AG08395 (cell line): ENCODE measurements around the gene PHF14.

Experiments used
- DNase-seq: peaks from one replicate; pipeline ENCODE4 v3.0.0; 2012; ENCODE audit warnings: mixed read lengths, low spot score

The PHF14 gene

DNA sequence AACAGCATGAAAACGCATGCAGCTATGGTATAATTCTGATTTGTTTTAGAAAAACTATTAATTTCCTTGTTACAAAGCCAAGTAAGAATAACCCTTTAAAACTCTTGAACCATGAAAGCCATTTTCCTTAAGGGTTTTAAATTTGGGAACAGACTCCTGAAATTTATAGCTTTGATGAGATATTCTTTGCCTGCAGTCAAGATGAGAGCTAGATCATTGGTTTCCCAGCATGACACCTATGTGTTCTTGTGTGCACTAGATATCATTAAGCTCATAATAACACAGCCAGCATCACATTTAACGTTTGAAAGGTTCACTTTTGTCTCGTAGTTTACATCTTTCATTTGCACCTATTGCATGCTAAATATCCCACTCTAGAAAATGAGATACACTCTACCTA is 202.2 kb downstream of the PHF14 start:
- DNase-seq = no peak

DNA sequence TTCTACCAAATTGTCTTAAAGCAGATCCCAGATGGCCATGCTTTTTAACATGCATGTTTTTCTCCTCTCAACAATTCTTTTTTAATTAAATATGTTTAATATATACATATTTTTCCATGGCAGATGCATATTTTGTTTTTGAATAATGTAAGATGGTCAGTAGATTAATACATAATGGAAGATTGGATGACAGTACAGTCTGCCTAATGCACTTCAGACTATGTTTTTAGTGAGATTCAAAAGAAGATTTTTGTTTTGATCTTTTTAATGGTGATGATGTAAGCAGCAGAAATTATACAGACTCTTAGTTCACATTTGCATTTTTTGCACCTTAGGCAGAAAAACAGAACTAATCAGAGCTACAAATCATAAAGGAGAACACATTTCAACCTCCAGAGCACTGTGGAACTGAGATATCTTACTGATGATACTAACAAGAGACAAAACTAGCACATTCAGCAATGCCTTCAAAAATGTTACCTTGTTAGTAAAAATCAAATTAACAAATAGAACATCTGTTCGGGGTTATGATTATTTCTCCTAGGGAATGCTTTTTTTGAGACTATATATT is 203.4 kb downstream of the PHF14 start:
- DNase-seq = no peak

DNA sequence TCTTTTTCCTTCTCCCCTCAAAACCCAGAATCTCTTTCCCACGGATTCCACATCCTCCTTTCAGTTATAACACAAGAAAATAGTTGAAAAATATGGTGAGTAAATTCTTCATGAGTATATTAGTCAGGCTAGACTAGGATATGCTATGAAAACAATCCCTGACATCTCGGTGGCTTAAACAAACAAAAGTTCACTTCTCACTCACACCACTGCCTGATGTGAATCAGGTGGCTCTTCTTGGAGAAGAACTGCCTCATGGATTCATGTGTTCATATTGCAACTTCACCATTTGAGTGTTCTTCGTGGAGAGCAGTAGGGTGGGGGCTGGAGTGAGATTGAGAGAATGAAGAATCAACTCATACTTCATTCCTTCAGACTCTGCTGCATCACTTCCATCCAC is 204.1 kb downstream of the PHF14 start:
- no peak for DNase-seq

GRCh38 chr7:11181590-11181989 is 207.9 kb downstream of the PHF14 start:
- DNase-seq = no peak

DNA sequence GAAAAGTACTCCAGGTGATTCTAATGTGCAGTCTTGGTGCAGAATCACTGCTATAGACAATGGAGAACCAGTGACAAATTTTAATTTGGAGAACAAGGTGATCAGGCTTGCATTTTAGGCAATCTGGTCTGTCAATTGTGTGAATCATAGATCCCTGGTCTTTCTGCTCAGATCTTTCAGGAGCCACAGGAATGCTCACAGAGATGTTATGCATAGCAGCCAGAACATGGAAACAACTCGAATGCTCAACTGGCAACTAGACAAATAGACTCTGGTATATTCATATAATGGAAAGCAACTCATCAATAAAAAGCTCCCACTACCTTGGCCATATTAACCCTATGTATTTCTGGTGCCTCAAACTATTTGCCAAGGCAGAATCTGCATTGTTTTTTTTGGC is 209.1 kb downstream of the PHF14 start:
- DNase-seq = peak; percentile 64

- no peak for DNase-seq
Measured at GRCh38 chr7:11185179-11185815, 211.6 kb downstream of the PHF14 start.

- no peak for DNase-seq
Measured at GRCh38 chr7:11188529-11189310, 215.0 kb downstream of the PHF14 start.

DNA sequence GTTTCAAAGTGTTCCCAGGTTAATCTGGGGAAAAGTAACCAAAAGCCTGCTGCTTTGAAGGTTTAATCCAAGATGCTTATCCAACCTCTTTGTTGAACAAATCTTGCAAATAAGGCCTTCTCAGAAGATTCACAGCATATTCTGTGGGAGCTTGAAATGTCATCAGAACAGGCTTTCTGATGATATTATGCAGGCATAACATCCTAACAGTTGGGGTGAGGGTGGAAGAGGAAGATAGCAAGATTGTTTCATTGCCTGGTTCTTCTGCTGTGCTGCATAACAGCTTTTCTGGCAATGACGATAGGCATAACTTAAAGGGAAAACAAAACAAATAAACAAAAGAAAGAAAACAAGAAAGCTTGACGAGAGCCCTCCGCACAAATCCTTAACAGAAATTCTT is 217.4 kb downstream of the PHF14 start:
- no peak for DNase-seq

DNA sequence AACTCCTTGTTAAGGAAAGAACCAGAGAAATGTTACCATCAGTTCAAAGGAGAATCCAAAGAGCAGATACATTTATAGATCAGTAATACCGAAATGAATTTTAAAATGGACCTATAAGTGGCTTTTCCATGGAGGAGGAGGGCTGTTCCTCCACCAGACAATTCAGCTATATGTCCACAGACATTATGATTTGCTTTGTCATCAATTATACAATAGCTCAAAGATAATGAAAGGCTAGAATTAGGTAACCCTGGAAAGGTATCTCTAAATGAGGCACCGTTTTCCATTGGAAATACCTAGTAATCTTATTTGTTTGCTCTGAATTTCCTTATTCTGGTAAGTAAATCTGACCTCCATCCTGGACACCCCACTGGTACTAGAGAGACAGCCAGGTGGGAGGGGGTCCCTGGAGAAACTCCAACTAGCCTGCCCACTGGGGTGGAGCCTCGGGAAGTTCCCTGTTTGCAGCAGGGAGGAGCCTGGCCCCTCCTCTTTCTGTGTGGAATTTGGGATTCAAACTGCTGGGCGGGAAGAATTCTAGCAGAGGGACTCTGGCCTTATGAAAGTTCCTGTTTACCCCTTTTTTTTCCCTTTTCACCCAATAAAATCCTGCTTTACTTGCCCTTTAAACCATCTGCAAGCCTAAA is 218.0 kb downstream of the PHF14 start:
- DNase-seq = no peak

- DNase-seq = peak; percentile 50
Measured at GRCh38 chr7:11192506-11192905, 218.8 kb downstream of the PHF14 start.

DNA sequence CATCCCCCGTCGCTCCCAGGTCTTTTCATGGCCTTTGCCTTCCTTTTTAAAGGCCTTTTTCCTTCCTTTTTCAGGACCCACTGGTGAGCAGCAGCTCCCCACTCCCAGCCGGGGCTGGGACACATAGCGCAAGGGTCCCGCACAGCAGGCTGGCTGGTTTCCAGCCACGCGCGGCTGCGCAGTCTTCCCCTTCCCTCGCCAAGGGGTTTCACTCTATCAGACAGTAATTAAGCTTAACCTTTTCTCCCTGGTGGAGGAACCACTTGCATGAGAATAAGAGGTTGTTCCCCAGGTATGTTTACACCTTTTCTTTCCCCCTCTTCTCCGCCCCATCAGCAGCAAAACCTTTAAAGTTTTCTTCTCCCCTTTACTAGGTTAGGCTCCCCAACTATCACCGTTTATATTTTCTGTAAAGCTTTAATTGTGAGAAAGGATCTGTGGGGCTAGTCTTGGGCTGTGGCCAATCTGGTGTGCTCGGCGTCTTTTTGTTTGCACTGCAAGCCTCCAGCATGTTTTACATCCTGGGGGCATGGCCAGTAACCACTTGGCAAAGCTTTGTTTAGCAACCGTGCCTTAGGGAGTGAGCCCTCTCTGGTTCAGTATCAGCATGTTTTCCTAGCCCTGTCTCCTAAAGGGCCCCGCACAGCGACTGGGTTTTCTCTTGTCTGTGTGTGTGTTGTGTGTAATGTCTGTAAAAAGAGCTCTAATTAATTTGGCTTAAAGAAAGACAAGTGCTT is 219.6 kb downstream of the PHF14 start:
- peak; percentile 30 for DNase-seq

GRCh38 chr7:11193888-11194287 is 220.2 kb downstream of the PHF14 start:
- DNase-seq = no peak

DNA sequence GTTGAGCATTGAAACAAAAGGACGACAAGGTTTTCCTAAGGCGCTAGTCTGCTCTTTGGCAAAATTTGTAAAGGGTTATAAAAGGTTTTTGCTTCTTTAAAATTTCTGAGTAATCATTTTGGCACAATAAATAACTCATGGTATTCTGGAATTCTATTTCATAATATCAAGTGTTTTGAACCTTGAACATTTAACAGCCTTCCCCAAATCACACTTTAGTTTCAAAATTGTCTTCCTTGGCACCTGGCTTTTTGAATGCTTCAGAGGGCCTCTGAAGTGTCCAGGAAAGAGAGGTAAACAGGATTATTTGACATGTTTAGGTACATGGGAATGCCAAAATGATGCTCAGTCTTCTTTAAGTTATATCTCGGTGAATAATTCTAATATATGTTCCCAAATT is 220.8 kb downstream of the PHF14 start:
- DNase-seq = no peak

DNA sequence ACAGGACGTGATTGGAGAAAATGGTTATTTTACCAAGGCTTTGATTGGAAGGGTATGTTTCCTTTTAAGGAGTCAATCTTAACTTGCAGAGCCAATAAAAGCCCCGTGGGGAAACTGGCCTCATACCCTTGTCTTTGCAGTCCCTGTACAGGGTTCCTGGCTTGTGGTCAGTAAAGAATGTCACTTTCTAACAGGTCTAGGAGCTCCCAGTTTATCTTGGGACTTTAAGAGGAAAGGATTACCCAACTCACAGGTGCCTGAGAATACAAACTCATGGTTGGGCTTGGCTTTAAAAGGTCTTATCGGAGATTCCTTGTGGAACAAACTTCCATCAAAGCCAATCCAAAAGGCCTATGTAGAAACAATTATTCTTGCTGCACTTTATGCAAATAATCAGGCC is 221.8 kb downstream of the PHF14 start:
- DNase-seq = no peak

DNA sequence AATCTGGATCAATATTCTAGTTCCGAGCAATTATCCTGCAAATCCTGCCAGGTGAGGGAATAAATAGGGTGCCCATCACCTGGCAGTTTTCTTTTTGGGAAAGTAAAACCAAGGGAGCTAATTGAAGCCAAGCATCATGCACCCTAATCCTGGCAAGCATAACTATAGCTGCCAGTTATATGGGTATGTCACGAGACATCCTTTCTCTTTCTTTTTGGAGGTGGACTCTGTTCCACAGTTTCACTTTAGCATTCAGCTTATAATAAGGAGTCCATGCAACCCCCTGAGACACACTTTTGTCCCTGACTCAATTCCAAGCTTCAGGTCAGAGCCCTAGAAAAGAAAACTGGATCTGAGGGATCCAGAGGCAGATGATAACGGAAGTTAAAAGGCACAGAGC is 222.5 kb downstream of the PHF14 start:
- no peak for DNase-seq

DNA sequence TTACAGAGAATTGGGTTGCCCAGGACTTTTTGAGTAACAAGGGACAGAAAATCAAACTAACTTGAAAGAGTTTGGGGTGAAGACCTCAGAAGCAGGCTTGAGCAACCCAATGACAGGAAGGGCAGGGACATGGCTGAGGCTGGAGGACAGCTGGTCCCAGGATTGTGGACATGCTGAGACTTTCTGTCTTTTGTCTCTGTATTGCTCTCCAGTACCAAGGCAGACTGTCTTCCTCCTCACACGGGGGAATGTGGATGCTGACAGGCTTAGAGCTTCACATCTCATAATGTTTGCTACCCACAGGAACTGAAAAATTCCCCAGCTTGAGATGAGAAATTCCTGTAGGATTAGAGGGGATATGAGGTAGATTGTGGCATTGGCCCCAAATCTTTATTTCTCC is 229.6 kb downstream of the PHF14 start:
- DNase-seq = no peak

- DNase-seq = no peak
Measured at GRCh38 chr7:11203683-11204082, 230.0 kb downstream of the PHF14 start.

- DNase-seq = no peak
Measured at GRCh38 chr7:11206177-11206899, 232.7 kb downstream of the PHF14 start.

GRCh38 chr7:11207565-11207964 is 233.9 kb downstream of the PHF14 start:
- no peak for DNase-seq

DNA sequence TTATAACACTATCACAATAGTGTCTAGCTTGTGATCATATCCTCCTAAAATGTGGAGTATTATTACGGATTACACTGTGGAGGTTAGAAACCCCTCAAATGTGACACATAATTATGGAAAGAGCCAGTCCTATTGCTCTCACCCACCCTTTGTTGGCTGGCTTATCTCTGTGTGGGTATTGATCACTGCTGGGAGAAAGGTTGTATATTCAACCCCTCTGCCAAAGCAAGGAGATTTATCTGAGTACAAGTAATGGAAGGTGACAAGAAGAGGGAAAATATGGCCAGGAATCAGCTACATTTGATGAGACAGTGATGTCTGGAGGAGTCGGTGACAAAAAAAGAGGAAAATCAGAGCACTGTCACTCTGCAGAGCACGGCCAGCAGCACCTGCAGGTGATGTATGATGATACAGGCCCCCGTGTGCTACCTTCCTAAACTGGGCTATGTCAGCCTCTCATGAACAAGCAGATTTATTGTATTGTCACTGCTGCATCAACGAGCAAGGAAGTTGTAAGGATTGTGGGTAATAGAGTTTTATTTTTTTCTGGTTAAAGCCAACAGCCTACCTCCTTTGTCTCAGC is 235.3 kb downstream of the PHF14 start:
- no peak for DNase-seq

DNA sequence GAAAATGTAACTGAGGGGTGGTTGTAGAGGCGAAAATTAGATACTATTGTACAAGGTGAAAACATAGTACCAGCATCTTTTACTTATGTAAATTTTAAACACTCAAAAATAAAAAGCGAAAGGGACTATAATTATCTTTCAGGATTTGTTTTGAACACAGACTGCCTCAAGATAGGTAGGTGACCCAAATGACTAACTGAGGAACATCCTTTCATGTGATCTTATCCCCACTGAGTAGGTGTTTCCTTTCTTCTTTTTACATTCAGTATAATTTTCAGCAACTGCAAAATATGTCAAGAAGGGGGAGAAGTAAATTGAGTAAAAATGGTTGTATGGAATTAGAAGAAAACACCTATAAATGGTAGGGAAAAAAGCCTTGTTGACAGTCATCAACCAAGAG is 236.7 kb downstream of the PHF14 start:
- no peak for DNase-seq
